ENCODE measurements around the gene PIGK.

- TF ChIP-seq CTCF (conservative IDR thresholded peaks at IDR 0.05; ENCODE audit: low read depth, low read length), result no peak
- TF ChIP-seq POLR2A (IDR thresholded peaks at IDR 0.05; ENCODE audit: low read depth, low read length), result no peak
- TF ChIP-seq USF2 (IDR thresholded peaks at IDR 0.05; ENCODE audit: low read depth, low read length), result no peak
- no peak for TF ChIP-seq RCOR1 (IDR thresholded peaks at IDR 0.05; ENCODE audit: insufficient replicate concordance, low read length)
- TF ChIP-seq RAD21 (IDR thresholded peaks at IDR 0.05; ENCODE audit: low read length), result no peak
- TF ChIP-seq MAFK (IDR thresholded peaks at IDR 0.05; ENCODE audit: low read depth, low read length), result no peak
- no peak for TF ChIP-seq BHLHE40 (IDR thresholded peaks at IDR 0.05; ENCODE audit: low read depth, low read length)
- no peak for TF ChIP-seq SMC3 (IDR thresholded peaks at IDR 0.05; ENCODE audit: low read depth, low read length)
- peak; percentile 83 for TF ChIP-seq CEBPB (IDR thresholded peaks at IDR 0.05; ENCODE audit: low read depth, low read length)
These were observed 1.6 kb upstream of the PIGK start for GRCh38 chr1:77220687-77221463.

All from IMR-90 (cell line).